GM12878 (cell line): ENCODE measurements around the gene COPS7A. TPM values are rescaled to one million over a fixed set of nuclear protein-coding genes. Genes with fewer than 3 reads are reported as not detected.
A peak's percentile ranks its signal among the peaks of the same experiment; 100 is the strongest.

Experiments
- ATF7 ChIP-seq: fragments of 450-650 bp; IDR thresholded peaks from 2 replicates; pipeline ENCODE4 v1.6.1; 2016; ENCODE audit warnings: low read depth, mild to moderate bottlenecking
- GATAD2B ChIP-seq: fragments of 450-650 bp; conservative IDR thresholded peaks from 2 replicates; pipeline ENCODE4 v1.6.1; 2017; ENCODE audit warnings: low read depth, mild to moderate bottlenecking, moderate library complexity
- HDAC6 ChIP-seq: fragments of 200-600 bp; sonication (generic); IDR thresholded peaks from one replicate; pipeline ENCODE4 v1.8.0; 2017; ENCODE audit warnings: antibody characterized with exemption; ENCODE audit not compliant: unreplicated experiment
- NR2C1 ChIP-seq: fragments of 450-650 bp; IDR thresholded peaks from 2 replicates; pipeline ENCODE4 v1.6.1; 2017; ENCODE audit warnings: antibody characterized with exemption, mild to moderate bottlenecking, moderate library complexity
- ZBTB11 ChIP-seq: fragments of 450-650 bp; formaldehyde crosslinking; IDR thresholded peaks from 2 replicates; pipeline ENCODE4 v1.5.0; 2022; ENCODE audit warnings: mild to moderate bottlenecking, missing genetic modification characterization
- ZBTB33 ChIP-seq: fragments of 450-650 bp; IDR thresholded peaks from 2 replicates; pipeline ENCODE4 v1.6.1; 2017; ENCODE audit warnings: mild to moderate bottlenecking
- polyA plus RNA-seq, 11 experiments: library from polyadenylated mRNA; depleted of rRNA in 4 of 11; unstranded in 6 of 11; stranded (reverse) in 5 of 11; fragments of >200 nt; fragmentation: Nextera tagmentation in 4 of 11; fragmentation: Illumina TruSeq in 1 of 11; extraction: Ambion mirVana in 4 of 11; extraction: Trizol in 1 of 11; gene quantifications; 1 replicate in 1 of 11; 2 replicates in 10 of 11; pipeline versions ENCODE4 v1.2.1 to v1.2.3, GENCODE V29; 2011 to 2016; ENCODE audit warnings: inconsistent platforms in 2 of 11, missing spikeins in 2 of 11, low read depth in 1 of 11
- total RNA-seq, 4 experiments: library from RNA; depleted of rRNA in 3 of 4; stranded (reverse); fragments of >200 nt in 3 of 4; fragmentation: Illumina TruSeq in 1 of 4; extraction: Trizol in 1 of 4; gene quantifications; 2 replicates each; pipeline versions ENCODE4 v1.2.1 to v1.2.3, GENCODE V29; 2013 to 2021
- TF ChIP-seq, protein P1 (sequence below): fragments of 450-650 bp; IDR thresholded peaks from 2 replicates; pipeline ENCODE4 v1.6.1; 2016; ENCODE audit warnings: mild to moderate bottlenecking
- TF ChIP-seq, protein P2 (sequence below): IDR thresholded peaks from 2 replicates; pipeline ENCODE4 v1.6.1; 2011; ENCODE audit warnings: mild to moderate bottlenecking, low read depth, low read length, moderate library complexity; ENCODE audit not compliant: insufficient replicate concordance

COPS7A gene
- total and polyA plus RNA-seq, 10 of the 15 experiments (the other 5 are each of a cell fraction or from before 2014, with no cell fraction given): 25.7 to 74.0 (median 51.9) TPM

DNA sequence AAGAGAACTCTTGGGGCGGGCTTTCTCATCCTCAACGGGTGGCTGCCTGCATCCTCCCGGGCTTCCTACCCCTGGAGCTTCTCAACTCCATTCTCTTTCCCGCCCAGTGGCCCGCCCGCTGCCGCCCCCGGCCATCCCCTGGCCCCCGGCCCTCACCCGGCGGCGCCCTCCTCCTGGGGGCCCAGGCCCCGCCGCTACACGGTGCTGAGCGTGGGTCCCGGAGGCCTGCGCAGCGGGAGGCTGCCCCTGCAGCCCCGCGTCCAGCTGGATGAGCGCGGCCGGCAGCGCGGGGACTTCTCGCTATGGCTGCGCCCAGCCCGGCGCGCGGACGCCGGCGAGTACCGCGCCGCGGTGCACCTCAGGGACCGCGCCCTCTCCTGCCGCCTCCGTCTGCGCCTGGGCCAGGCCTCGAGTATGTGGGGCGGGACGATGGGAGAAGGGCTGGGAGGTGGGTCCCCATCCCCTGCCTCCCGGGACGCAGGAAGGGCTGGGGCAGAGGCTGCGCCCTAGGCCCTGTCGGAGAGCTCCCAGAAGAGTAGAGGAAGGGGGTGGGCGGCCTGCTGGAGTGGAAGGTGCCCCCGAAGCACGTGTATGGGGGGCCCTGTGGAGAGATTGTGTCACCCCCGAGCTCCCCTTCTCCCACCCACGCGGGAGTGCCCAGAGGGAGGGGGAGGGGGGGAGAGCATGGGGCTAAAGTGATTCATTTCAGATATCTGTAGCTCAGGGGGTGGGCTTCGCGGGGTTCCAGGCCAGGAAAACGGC is 49.9 kb downstream of the COPS7A start (continued):
- TF ChIP-seq, protein P1, sequence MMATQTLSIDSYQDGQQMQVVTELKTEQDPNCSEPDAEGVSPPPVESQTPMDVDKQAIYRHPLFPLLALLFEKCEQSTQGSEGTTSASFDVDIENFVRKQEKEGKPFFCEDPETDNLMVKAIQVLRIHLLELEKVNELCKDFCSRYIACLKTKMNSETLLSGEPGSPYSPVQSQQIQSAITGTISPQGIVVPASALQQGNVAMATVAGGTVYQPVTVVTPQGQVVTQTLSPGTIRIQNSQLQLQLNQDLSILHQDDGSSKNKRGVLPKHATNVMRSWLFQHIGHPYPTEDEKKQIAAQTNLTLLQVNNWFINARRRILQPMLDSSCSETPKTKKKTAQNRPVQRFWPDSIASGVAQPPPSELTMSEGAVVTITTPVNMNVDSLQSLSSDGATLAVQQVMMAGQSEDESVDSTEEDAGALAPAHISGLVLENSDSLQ: no peak
- TF ChIP-seq GATAD2B: 0 out of 2 replicates have a peak, but pooled peaks have one; percentile 15
- no peak for TF ChIP-seq ATF7
- TF ChIP-seq NR2C1: no peak
- TF ChIP-seq, protein P2, sequence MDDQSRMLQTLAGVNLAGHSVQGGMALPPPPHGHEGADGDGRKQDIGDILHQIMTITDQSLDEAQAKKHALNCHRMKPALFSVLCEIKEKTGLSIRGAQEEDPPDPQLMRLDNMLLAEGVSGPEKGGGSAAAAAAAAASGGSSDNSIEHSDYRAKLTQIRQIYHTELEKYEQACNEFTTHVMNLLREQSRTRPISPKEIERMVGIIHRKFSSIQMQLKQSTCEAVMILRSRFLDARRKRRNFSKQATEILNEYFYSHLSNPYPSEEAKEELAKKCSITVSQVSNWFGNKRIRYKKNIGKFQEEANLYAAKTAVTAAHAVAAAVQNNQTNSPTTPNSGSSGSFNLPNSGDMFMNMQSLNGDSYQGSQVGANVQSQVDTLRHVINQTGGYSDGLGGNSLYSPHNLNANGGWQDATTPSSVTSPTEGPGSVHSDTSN: no peak
- TF ChIP-seq ZBTB33: no peak
- no peak for TF ChIP-seq HDAC6
- no peak for TF ChIP-seq ZBTB11 (CRISPR knock-in tag)
